Measurements from ENCODE around the gene WWC2.

DNA sequence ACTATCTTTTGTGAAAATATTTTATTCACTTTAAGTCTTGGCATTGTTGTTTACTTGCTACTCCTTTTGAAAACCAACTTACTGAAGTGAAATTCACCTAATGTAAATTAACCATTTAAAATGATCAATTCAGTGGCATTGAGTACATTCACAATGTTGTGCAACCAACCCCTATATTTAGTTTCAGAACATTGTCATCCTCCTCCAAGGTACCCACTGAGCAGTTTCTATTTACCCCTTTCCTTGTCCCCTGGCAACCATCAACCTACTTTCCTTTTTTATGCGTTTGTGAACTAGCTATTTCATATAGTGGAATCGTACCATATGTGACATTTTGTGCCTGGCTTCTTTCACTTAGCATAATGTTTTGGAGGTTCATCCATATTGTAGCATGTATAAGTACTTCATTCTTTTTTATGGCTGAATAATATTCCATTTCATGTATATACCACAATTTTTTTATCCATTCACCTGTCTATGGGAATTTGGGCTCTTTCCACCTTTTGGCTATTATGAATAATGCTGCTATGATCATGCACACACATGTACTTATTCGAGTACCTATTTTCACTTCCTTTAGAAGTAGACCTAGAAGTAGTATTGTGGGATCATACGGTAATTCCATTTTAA lies 85.0 kb downstream of the WWC2 start:
- TF ChIP-seq, protein P1, sequence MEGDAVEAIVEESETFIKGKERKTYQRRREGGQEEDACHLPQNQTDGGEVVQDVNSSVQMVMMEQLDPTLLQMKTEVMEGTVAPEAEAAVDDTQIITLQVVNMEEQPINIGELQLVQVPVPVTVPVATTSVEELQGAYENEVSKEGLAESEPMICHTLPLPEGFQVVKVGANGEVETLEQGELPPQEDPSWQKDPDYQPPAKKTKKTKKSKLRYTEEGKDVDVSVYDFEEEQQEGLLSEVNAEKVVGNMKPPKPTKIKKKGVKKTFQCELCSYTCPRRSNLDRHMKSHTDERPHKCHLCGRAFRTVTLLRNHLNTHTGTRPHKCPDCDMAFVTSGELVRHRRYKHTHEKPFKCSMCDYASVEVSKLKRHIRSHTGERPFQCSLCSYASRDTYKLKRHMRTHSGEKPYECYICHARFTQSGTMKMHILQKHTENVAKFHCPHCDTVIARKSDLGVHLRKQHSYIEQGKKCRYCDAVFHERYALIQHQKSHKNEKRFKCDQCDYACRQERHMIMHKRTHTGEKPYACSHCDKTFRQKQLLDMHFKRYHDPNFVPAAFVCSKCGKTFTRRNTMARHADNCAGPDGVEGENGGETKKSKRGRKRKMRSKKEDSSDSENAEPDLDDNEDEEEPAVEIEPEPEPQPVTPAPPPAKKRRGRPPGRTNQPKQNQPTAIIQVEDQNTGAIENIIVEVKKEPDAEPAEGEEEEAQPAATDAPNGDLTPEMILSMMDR (IDR thresholded peaks at IDR 0.05), result no peak
- TF ChIP-seq POLR2A (IDR thresholded peaks at IDR 0.05), result no peak

All from uterus (tissue), 2 donors.